ENCODE data around the gene TMEM254.
A peak's percentile ranks its signal among the peaks of the same experiment; 100 is the strongest.
"Not testable (repeated sequence)": the region's sequence is repeated elsewhere in the genome, so short reads cannot be mapped to it uniquely, and the experiment has no call there.

TMEM254 gene

GRCh38 chr10:80131499-80131901, 53.0 kb downstream of the TMEM254 start:
- Histone ChIP-seq H3K4me3 (ENCODE audit: low read length) (no peak overlapping the region), H2AFZ (ENCODE audit: low read depth, low read length) (no peak overlapping the region), H3K9me3 (ENCODE audit: low read length) (no peaks in the 10 kb centered on the region), H3K27me3 (ENCODE audit: insufficient read depth, low read length) (peaks cover 31% of the 10 kb centered on the region), H3K36me3 (ENCODE audit: insufficient read depth, low read length) (no peaks in the 10 kb centered on the region), H3K4me1 (ENCODE audit: insufficient read depth, low read length) (peaks cover 2% of the 10 kb centered on the region)

GRCh38 chr10:80132299-80133139, 54.1 kb downstream of the TMEM254 start, which contains the start of gene PLAC9:
TSS of gene PLAC9 (plus strand) at chr10:80132730. CDS start at chr10:80132763, 33 bp downstream.
- H3K9me3 ChIP-seq (ENCODE audit: low read length), result no peaks in the 10 kb centered on the region
- peaks cover 31% of the 10 kb centered on the region for H3K27me3 ChIP-seq (ENCODE audit: insufficient read depth, low read length)
- H3K4me3 ChIP-seq (ENCODE audit: low read length), result peak within 1 kb of the TSS; percentile 41
- H2AFZ ChIP-seq (ENCODE audit: low read depth, low read length), result peak within 1 kb of the TSS; percentile 81
- no peaks in the 10 kb centered on the region for H3K36me3 ChIP-seq (ENCODE audit: insufficient read depth, low read length)
- peaks cover 8% of the 10 kb centered on the region for H3K4me1 ChIP-seq (ENCODE audit: insufficient read depth, low read length)

GRCh38 chr10:80133206-80133605, 54.7 kb downstream of the TMEM254 start:
- Histone ChIP-seq H3K9me3 (ENCODE audit: low read length) (no peaks in the 10 kb centered on the region), H2AFZ (ENCODE audit: low read depth, low read length) (peak overlapping the region; percentile 81), H3K4me1 (ENCODE audit: insufficient read depth, low read length) (peaks cover 13% of the 10 kb centered on the region), H3K27me3 (ENCODE audit: insufficient read depth, low read length) (peaks cover 31% of the 10 kb centered on the region), H3K4me3 (ENCODE audit: low read length) (no peak overlapping the region), H3K36me3 (ENCODE audit: insufficient read depth, low read length) (no peaks in the 10 kb centered on the region)

DNA sequence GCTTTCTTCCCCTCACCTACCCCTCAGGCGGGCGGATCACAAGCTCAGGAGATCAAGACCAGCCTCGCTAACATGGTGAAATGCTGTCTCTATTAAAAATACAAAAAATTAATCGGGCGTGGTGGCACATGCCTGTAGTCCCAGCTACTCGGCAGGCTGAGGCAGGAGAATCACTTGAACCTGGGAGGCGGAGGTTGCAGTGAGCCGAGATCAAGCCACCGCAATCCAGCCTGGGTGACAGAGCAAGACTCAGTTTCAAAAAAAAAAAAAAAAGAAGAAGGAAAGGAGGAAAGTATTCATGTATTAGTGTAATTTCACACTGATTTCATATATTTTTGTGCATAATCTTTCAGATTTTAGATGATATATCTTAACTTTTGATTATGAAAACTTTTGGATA, 55.2 kb downstream of the TMEM254 start:
- not testable (repeated sequence) for H2AFZ ChIP-seq (ENCODE audit: low read depth, low read length); H3K36me3 ChIP-seq (ENCODE audit: insufficient read depth, low read length); H3K4me3 ChIP-seq (ENCODE audit: low read length); H3K9me3 ChIP-seq (ENCODE audit: low read length)
- Histone ChIP-seq H3K4me1 (ENCODE audit: insufficient read depth, low read length) (peaks cover 15% of the 10 kb centered on the region), H3K27me3 (ENCODE audit: insufficient read depth, low read length) (peaks cover 31% of the 10 kb centered on the region)

DNA sequence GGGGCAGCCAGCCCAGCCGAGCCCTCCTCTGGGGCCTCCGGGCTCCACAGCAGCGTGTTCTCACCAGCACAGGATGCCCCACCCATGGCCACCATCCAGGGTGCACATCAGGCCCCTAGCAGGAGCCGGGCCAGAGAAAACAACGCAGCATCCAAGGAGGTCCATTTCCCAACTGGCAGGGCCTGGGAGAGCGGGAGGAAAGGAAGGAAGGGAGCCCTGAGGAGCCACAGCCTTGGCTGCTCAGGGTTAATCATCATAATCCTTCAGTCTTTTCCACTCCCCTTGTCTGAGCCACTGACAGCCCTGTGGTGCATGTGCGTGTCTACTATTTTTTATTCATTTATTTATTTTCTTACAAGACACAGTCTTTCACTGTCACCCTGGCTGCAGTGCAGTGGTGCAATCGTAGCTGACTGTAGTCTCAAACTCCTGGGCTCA, 57.7 kb downstream of the TMEM254 start:
- Histone ChIP-seq H3K36me3 (ENCODE audit: insufficient read depth, low read length) (no peaks in the 10 kb centered on the region), H3K4me1 (ENCODE audit: insufficient read depth, low read length) (peaks cover 15% of the 10 kb centered on the region), H3K27me3 (ENCODE audit: insufficient read depth, low read length) (peaks cover 30% of the 10 kb centered on the region), H2AFZ (ENCODE audit: low read depth, low read length) (no peak overlapping the region), H3K9me3 (ENCODE audit: low read length) (no peaks in the 10 kb centered on the region), H3K4me3 (ENCODE audit: low read length) (no peak overlapping the region)

DNA sequence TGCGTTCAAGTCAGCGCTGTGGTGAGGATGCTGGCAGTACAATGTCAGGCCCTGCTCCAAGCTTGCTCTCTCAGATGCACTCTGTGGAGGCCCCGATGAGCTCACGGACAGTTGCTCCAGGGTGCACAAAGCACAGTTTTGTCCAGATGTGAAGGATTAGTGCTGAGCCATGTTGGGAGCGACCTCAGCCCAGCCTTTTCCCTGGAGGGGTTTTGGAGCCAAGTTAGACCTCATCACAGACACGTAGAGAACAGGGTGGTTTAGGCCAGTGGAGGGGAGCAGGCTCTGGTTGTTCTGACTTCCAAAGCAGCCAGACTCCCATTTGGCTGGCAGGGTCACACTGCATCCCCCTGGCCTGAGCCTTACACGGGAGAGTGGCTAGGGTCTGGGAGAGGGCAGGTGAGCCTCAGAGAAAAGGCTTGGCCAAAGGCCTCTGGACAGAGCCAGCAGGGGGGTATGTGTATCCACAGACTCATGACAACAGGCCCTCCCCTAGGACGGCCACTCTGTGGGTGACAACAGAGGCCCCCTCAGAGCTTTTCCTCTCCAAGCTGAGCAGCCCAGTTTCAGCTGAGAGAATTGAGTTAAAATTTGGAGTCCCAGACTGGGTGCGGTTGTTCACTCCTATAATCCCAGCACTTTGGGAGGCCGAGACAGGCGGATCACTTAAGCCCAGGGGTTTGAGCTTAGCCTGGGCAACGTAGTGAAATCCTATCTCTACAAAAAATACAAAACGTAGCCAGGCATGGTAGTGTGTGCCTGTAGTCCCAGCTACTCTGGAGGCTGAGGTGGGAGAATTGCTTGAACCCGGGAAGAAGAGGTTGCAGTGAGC, 58.8 kb downstream of the TMEM254 start:
- Histone ChIP-seq H3K36me3 (ENCODE audit: insufficient read depth, low read length) (no peaks in the 10 kb centered on the region), H3K4me1 (ENCODE audit: insufficient read depth, low read length) (peaks cover 15% of the 10 kb centered on the region), H2AFZ (ENCODE audit: low read depth, low read length) (no peak overlapping the region), H3K9me3 (ENCODE audit: low read length) (no peaks in the 10 kb centered on the region), H3K4me3 (ENCODE audit: low read length) (no peak overlapping the region), H3K27me3 (ENCODE audit: insufficient read depth, low read length) (peaks cover 21% of the 10 kb centered on the region)

DNA sequence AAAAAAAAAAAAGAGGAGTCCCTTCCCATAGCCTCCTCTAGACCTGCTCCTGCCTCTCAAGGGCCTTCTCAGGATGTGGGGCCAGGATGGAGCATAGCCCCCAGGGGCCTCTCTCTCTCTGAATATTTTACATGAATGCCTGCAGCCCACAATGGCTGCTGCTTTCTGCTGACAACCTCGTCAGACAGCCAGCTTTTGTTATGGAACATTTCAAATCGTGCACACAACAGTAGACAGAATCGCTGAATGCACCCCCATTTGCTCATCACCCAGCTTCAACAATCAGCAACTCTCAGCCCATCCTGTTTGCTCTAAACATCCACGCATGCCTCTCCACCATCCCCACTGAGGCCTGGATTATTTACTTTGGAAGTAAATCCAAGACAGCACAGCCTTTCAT, 59.5 kb downstream of the TMEM254 start:
- H2AFZ ChIP-seq (ENCODE audit: low read depth, low read length), result peak overlapping the region; percentile 56
- H3K4me3 ChIP-seq (ENCODE audit: low read length), result peak overlapping the region; percentile 2
- H3K4me1 ChIP-seq (ENCODE audit: insufficient read depth, low read length), result peaks cover 13% of the 10 kb centered on the region
- no peaks in the 10 kb centered on the region for H3K9me3 ChIP-seq (ENCODE audit: low read length)
- peaks cover 15% of the 10 kb centered on the region for H3K27me3 ChIP-seq (ENCODE audit: insufficient read depth, low read length)
- no peaks in the 10 kb centered on the region for H3K36me3 ChIP-seq (ENCODE audit: insufficient read depth, low read length)

DNA sequence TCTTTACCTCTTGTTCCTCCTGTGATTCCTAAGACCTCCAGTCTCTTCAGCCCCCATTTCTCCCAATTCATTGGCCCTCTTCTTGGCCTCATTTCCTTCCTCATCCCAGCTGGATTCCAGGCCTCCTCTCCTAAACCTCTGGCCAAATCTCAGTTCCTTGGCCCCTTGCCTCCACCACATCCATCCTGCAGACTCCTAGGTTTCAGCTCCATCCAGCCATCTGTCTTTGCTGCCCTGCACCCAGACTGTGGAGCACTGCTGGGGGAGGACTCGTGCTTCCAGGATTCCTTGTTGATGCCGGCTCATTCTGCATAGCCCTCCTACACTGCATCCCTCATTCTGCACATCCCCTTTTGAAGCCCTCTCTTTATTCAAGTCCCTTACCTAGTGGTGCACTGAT, 60.8 kb downstream of the TMEM254 start:
- Histone ChIP-seq H3K27me3 (ENCODE audit: insufficient read depth, low read length) (peaks cover 2% of the 10 kb centered on the region), H3K9me3 (ENCODE audit: low read length) (no peaks in the 10 kb centered on the region), H2AFZ (ENCODE audit: low read depth, low read length) (no peak overlapping the region), H3K4me1 (ENCODE audit: insufficient read depth, low read length) (peaks cover 13% of the 10 kb centered on the region), H3K36me3 (ENCODE audit: insufficient read depth, low read length) (no peaks in the 10 kb centered on the region), H3K4me3 (ENCODE audit: low read length) (no peak overlapping the region)

- no peaks in the 10 kb centered on the region for H3K9me3 ChIP-seq (ENCODE audit: low read length)
- peaks cover 13% of the 10 kb centered on the region for H3K4me1 ChIP-seq (ENCODE audit: insufficient read depth, low read length)
- peaks cover 2% of the 10 kb centered on the region for H3K27me3 ChIP-seq (ENCODE audit: insufficient read depth, low read length)
- no peaks in the 10 kb centered on the region for H3K36me3 ChIP-seq (ENCODE audit: insufficient read depth, low read length)
- no peak overlapping the region for H2AFZ ChIP-seq (ENCODE audit: low read depth, low read length)
- H3K4me3 ChIP-seq (ENCODE audit: low read length), result no peak overlapping the region
These were observed 61.8 kb downstream of the TMEM254 start for GRCh38 chr10:80140251-80140650.

DNA sequence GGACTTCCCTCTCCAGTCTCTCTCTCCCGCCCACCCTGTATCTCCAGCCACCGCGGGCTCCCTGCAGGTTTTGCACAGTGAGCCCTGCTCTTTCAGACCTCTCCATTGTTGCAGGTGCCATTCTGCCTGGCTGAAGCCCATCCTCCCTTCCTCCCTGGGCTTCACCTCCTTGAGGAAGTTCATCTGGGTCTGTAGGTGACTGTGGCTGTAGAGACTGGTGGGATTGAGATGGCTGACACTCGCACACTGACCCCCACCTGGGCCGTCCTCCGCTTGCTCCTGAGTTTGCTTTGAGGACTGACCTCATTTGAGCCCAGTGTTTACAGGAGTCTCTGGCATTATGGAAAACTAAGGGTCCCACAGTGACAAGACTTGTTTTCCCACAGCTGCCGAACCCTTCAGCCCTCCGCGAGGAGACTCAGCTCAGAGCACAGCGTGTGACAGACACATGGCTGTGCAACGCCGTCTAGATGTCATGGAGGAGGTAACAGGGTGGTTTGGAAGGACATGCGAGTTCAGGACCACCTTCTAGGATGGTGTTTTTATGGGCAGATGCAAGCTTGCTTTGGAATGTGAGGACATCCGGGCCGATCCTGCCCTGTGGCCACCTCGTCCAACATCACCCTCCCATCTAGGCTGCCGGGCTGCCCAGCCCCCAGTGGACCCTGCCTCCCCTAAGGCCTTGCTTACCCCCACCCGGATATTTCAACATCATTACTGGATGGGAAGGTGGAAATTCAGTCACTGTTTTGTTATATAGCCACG, 63.4 kb downstream of the TMEM254 start:
- no peaks in the 10 kb centered on the region for H3K36me3 ChIP-seq (ENCODE audit: insufficient read depth, low read length)
- peaks cover 2% of the 10 kb centered on the region for H3K27me3 ChIP-seq (ENCODE audit: insufficient read depth, low read length)
- no peak overlapping the region for H2AFZ ChIP-seq (ENCODE audit: low read depth, low read length)
- peaks cover 13% of the 10 kb centered on the region for H3K4me1 ChIP-seq (ENCODE audit: insufficient read depth, low read length)
- H3K9me3 ChIP-seq (ENCODE audit: low read length), result no peaks in the 10 kb centered on the region
- H3K4me3 ChIP-seq (ENCODE audit: low read length), result no peak overlapping the region
